Measurements from ENCODE around the gene SRSF11. TPM values are rescaled to one million over a fixed set of nuclear protein-coding genes. Genes with fewer than 3 reads are reported as not detected.

Gene SRSF11
- total and polyA plus RNA-seq, 5 donors from 2014 or later = 83.7 to 332 (median 109) TPM

- Histone ChIP-seq H3K27me3 (ENCODE audit: control insufficient read depth, insufficient read depth, low read length) (no peaks in the 10 kb centered on the region), H3K27ac (ENCODE audit: insufficient read depth, low read length, poor library complexity, severe bottlenecking) (peak overlapping the region; percentile 97), H3K9me3 (ENCODE audit: control insufficient read depth in 2 of 2, low read length in 2 of 2) (no peaks in the 10 kb centered on the region), H3K4me3 (ENCODE audit: low read depth, low read length) (peak overlapping the region; percentile 86), H3K36me3 (ENCODE audit: control insufficient read depth, insufficient read depth, low read length) (peaks cover 35% of the 10 kb centered on the region), H3K4me1 (ENCODE audit: control insufficient read depth, insufficient read depth, low read length, poor library complexity, severe bottlenecking) (peaks cover 39% of the 10 kb centered on the region)
- peaks cover 0 to 1% (median 0%) of the 10 kb centered on the region in 7 donors for H3K9me3 Mint-ChIP-seq
- H3K36me3 Mint-ChIP-seq = peaks cover 19% of the 10 kb centered on the region
- ATAC-seq (ENCODE audit: low read depth in 2 of 2) = no peak
- H3K4me1 Mint-ChIP-seq = peaks cover 38 to 63% (median 47%) of the 10 kb centered on the region in 4 donors
- H3K27me3 Mint-ChIP-seq = peaks cover 8% of the 10 kb centered on the region
- peak overlapping the region; percentile 94 to 97 (median 95) for H3K27ac Mint-ChIP-seq
- no peak for DNase-seq
- peak overlapping the region; percentile 94 to 98 (median 96) for H3K4me3 Mint-ChIP-seq
These were observed 503 bp upstream of the SRSF11 start for GRCh38 chr1:70220517-70221237.

GRCh38 chr1:70222716-70223235 is 1.6 kb downstream of the SRSF11 start:
- peak overlapping the region; percentile 95 for H3K4me3 ChIP-seq (ENCODE audit: low read depth, low read length)
- Mint-ChIP-seq H3K4me1 (peaks cover 42 to 71% (median 58%) of the 10 kb centered on the region in 4 donors), H3K36me3 (peaks cover 19% of the 10 kb centered on the region), H3K27ac (peak overlapping the region; percentile 94 to 97 (median 95)), H3K4me3 (peak overlapping the region; percentile 94 to 98 (median 96)), H3K9me3 (peaks cover 0 to 1% (median 0%) of the 10 kb centered on the region in 7 donors), H3K27me3 (peaks cover 8% of the 10 kb centered on the region)
- H3K27ac ChIP-seq (ENCODE audit: insufficient read depth, low read length, poor library complexity, severe bottlenecking) = peak overlapping the region; percentile 97
- DNase-seq (no peak), ATAC-seq (ENCODE audit: low read depth in 2 of 2) (no peak)
- no peaks in the 10 kb centered on the region for H3K27me3 ChIP-seq (ENCODE audit: control insufficient read depth, insufficient read depth, low read length)
- no peaks in the 10 kb centered on the region for H3K9me3 ChIP-seq (ENCODE audit: control insufficient read depth in 2 of 2, low read length in 2 of 2)
- peaks cover 23% of the 10 kb centered on the region for H3K36me3 ChIP-seq (ENCODE audit: control insufficient read depth, insufficient read depth, low read length)
- peaks cover 57% of the 10 kb centered on the region for H3K4me1 ChIP-seq (ENCODE audit: control insufficient read depth, insufficient read depth, low read length, poor library complexity, severe bottlenecking)

DNA sequence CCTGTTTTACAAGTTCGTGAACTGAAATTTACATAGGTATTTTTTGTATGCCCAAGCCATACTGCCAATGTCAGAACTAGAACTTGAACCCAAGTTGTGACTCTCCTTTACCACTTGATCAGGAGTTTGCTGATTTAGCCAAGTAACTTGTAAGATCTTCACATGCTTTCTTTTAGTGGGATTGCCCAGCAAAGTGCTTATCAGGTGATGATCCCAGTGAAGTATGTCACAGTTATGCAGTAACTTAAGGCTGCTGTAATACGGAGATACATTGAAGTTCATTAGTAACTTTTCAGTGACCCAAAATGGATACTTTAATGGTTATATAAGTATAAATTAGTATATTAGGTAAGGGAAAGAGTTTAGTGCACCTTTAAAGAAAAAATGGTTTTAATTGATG is 3.8 kb downstream of the SRSF11 start:
- Mint-ChIP-seq H3K9me3 (peaks cover 0 to 1% (median 0%) of the 10 kb centered on the region in 7 donors), H3K27me3 (peaks cover 8% of the 10 kb centered on the region), H3K4me1 (peaks cover 51 to 74% (median 63%) of the 10 kb centered on the region in 4 donors), H3K4me3 (peak overlapping the region in 3 of 4 donors; percentile 24 to 98 (median 43)), H3K27ac (peak overlapping the region in 1 of 3 donors; percentile 44), H3K36me3 (peaks cover 25% of the 10 kb centered on the region)
- H3K9me3 ChIP-seq (ENCODE audit: control insufficient read depth in 2 of 2, low read length in 2 of 2) = no peaks in the 10 kb centered on the region
- DNase-seq (no peak), ATAC-seq (ENCODE audit: low read depth in 2 of 2) (no peak)
- H3K27ac ChIP-seq (ENCODE audit: insufficient read depth, low read length, poor library complexity, severe bottlenecking) = no peak overlapping the region
- H3K4me1 ChIP-seq (ENCODE audit: control insufficient read depth, insufficient read depth, low read length, poor library complexity, severe bottlenecking) = peaks cover 58% of the 10 kb centered on the region
- H3K4me3 ChIP-seq (ENCODE audit: low read depth, low read length) = peak overlapping the region; percentile 4
- peaks cover 41% of the 10 kb centered on the region for H3K36me3 ChIP-seq (ENCODE audit: control insufficient read depth, insufficient read depth, low read length)
- no peaks in the 10 kb centered on the region for H3K27me3 ChIP-seq (ENCODE audit: control insufficient read depth, insufficient read depth, low read length)

DNA sequence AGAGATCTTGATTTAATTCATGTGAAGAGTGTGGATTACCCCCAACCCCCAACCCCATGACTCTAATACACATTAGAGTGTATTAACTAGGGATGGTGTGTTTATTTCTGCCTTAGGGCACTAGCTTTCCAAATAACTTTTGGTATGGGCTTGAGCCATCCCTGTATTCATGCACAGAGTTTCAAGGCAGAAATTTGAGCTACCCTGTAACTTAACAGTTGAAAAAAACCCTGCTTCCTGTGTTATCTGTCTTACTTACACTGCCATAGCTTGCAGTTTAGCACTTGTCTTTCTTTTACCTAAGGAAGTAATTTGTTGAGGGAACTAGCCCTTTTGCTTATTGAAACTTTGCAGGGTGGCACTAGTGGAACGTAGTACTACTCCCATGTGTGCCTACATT is 6.3 kb downstream of the SRSF11 start:
- H3K4me3 ChIP-seq (ENCODE audit: low read depth, low read length) = peak overlapping the region; percentile 5
- H3K36me3 Mint-ChIP-seq = peaks cover 33% of the 10 kb centered on the region

DNA sequence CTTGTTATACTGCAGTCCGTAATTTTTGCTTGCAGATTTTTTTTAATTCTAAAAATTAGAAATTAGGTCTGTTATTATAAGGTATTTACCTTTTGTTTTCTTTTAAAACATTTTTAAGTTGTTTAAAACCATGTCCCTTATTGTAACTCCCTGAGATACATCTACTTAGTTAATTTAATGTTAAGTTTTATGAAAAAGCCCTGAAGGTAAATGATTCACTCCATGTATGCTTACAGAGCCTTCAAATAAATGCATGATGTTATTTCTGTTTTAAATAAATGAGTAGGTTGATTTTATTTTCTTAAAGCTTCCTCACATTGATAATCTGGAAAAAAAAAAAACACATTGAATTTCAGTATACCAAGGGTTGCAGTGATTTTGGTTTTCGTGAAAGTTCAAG is 7.5 kb downstream of the SRSF11 start:
- no peak for DNase-seq
- Mint-ChIP-seq H3K4me3 (peak overlapping the region in 1 of 4 donors; percentile 44), H3K36me3 (peaks cover 31% of the 10 kb centered on the region), H3K9me3 (no peaks in the 10 kb centered on the region), H3K27me3 (no peaks in the 10 kb centered on the region), H3K27ac (no peak overlapping the region), H3K4me1 (peaks cover 33 to 58% (median 43%) of the 10 kb centered on the region in 4 donors)
- Histone ChIP-seq H3K27me3 (ENCODE audit: control insufficient read depth, insufficient read depth, low read length) (no peaks in the 10 kb centered on the region), H3K36me3 (ENCODE audit: control insufficient read depth, insufficient read depth, low read length) (peaks cover 76% of the 10 kb centered on the region), H3K4me1 (ENCODE audit: control insufficient read depth, insufficient read depth, low read length, poor library complexity, severe bottlenecking) (peaks cover 31% of the 10 kb centered on the region), H3K4me3 (ENCODE audit: low read depth, low read length) (no peak overlapping the region), H3K27ac (ENCODE audit: insufficient read depth, low read length, poor library complexity, severe bottlenecking) (no peak overlapping the region), H3K9me3 (ENCODE audit: control insufficient read depth in 2 of 2, low read length in 2 of 2) (no peaks in the 10 kb centered on the region)
- ATAC-seq (ENCODE audit: low read depth in 2 of 2) = no peak

More for the DNA sequence above, 6.3 kb downstream of the SRSF11 start:
- peaks cover 45 to 64% (median 52%) of the 10 kb centered on the region in 4 donors for H3K4me1 Mint-ChIP-seq
- ATAC-seq (ENCODE audit: low read depth in 2 of 2) (peak in 1 of 2 donors; percentile 37), DNase-seq (peak in 1 of 3 donors; percentile 42)
- peaks cover 66% of the 10 kb centered on the region for H3K36me3 ChIP-seq (ENCODE audit: control insufficient read depth, insufficient read depth, low read length)
- H3K27me3 ChIP-seq (ENCODE audit: control insufficient read depth, insufficient read depth, low read length) = no peaks in the 10 kb centered on the region
- no peaks in the 10 kb centered on the region for H3K9me3 ChIP-seq (ENCODE audit: control insufficient read depth in 2 of 2, low read length in 2 of 2)
- H3K4me1 ChIP-seq (ENCODE audit: control insufficient read depth, insufficient read depth, low read length, poor library complexity, severe bottlenecking) = peaks cover 43% of the 10 kb centered on the region
- H3K4me3 Mint-ChIP-seq = peak overlapping the region in 3 of 4 donors; percentile 26 to 67 (median 56)
- H3K27ac ChIP-seq (ENCODE audit: insufficient read depth, low read length, poor library complexity, severe bottlenecking) = peak overlapping the region; percentile 48
- H3K27ac Mint-ChIP-seq = peak overlapping the region in 2 of 3 donors; percentile 43 to 44
- no peaks in the 10 kb centered on the region for H3K9me3 Mint-ChIP-seq
- H3K27me3 Mint-ChIP-seq = no peaks in the 10 kb centered on the region

DNA sequence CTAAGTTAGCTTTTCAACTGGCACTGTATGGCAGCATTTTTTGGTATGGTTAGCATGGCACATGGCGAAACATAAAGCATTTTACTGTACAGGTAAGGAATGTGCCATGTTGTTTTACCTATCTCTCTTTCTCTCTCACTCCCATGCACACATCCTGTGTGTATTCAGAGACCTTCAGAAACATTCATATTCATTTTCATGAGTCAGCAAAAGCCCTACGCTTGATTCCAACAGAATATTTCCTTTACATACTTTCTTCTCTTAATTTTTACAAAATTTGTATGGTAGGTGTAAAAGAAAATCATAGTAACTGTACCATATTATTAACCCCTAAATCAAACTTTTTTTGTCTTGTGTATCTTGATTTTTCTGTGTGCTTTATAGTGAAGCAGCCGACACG is 10.3 kb downstream of the SRSF11 start:
- ATAC-seq (ENCODE audit: low read depth in 2 of 2) = no peak
- peaks cover 87% of the 10 kb centered on the region for H3K36me3 ChIP-seq (ENCODE audit: control insufficient read depth, insufficient read depth, low read length)
- no peaks in the 10 kb centered on the region for H3K9me3 ChIP-seq (ENCODE audit: control insufficient read depth in 2 of 2, low read length in 2 of 2)
- peaks cover 15% of the 10 kb centered on the region for H3K4me1 ChIP-seq (ENCODE audit: control insufficient read depth, insufficient read depth, low read length, poor library complexity, severe bottlenecking)
- H3K4me3 Mint-ChIP-seq = peak overlapping the region in 1 of 4 donors; percentile 19
- no peak for DNase-seq
- no peak overlapping the region for H3K27ac ChIP-seq (ENCODE audit: insufficient read depth, low read length, poor library complexity, severe bottlenecking)
- peaks cover 36% of the 10 kb centered on the region for H3K36me3 Mint-ChIP-seq
- H3K4me1 Mint-ChIP-seq = peaks cover 27 to 34% (median 31%) of the 10 kb centered on the region in 4 donors
- peak overlapping the region in 2 of 3 donors; percentile 38 to 65 for H3K27ac Mint-ChIP-seq
- H3K27me3 ChIP-seq (ENCODE audit: control insufficient read depth, insufficient read depth, low read length) = no peaks in the 10 kb centered on the region
- H3K4me3 ChIP-seq (ENCODE audit: low read depth, low read length) = no peak overlapping the region
- no peaks in the 10 kb centered on the region for H3K27me3 Mint-ChIP-seq
- no peaks in the 10 kb centered on the region for H3K9me3 Mint-ChIP-seq

- Histone ChIP-seq H3K27me3 (ENCODE audit: control insufficient read depth, insufficient read depth, low read length) (no peaks in the 10 kb centered on the region), H3K9me3 (ENCODE audit: control insufficient read depth in 2 of 2, low read length in 2 of 2) (no peaks in the 10 kb centered on the region), H3K27ac (ENCODE audit: insufficient read depth, low read length, poor library complexity, severe bottlenecking) (no peak overlapping the region), H3K36me3 (ENCODE audit: control insufficient read depth, insufficient read depth, low read length) (peaks cover 98% of the 10 kb centered on the region), H3K4me1 (ENCODE audit: control insufficient read depth, insufficient read depth, low read length, poor library complexity, severe bottlenecking) (no peaks in the 10 kb centered on the region), H3K4me3 (ENCODE audit: low read depth, low read length) (no peak overlapping the region)
- H3K4me3 Mint-ChIP-seq = no peak overlapping the region
- DNase-seq (no peak), ATAC-seq (ENCODE audit: low read depth in 2 of 2) (no peak)
- H3K27ac Mint-ChIP-seq = no peak overlapping the region
- H3K36me3 Mint-ChIP-seq = peaks cover 38% of the 10 kb centered on the region
- H3K4me1 Mint-ChIP-seq = peaks cover 12 to 19% (median 16%) of the 10 kb centered on the region in 4 donors
- no peaks in the 10 kb centered on the region for H3K9me3 Mint-ChIP-seq
- H3K27me3 Mint-ChIP-seq = no peaks in the 10 kb centered on the region
These were observed 13.6 kb downstream of the SRSF11 start for GRCh38 chr1:70234733-70235132.

Data from CD4-positive, CD25-positive, alpha-beta regulatory T cell (primary cell).